Suprapubic skin (tissue), 4 donors: Measurements from ENCODE around the gene CDK11B. TPM values are rescaled to one million over a fixed set of nuclear protein-coding genes. Genes with fewer than 3 reads are reported as not detected.

Experiments
- DNase-seq, 2 donors: peaks; one replicate each; pipeline ENCODE4 v3.0.0-alpha.2; 2019; ENCODE audit warnings: low spot score in 2 of 2
- H3K27ac ChIP-seq: fragments of 200-600 bp; sonication (generic); one replicate; pipeline ENCODE4 v1.5.1; 2019
- H3K27me3 ChIP-seq: fragments of 200-600 bp; sonication (generic); one replicate; pipeline ENCODE4 v1.5.1; 2019
- H3K36me3 ChIP-seq: fragments of 200-600 bp; sonication (generic); one replicate; pipeline ENCODE4 v1.5.1; 2019
- H3K4me1 ChIP-seq: fragments of 200-600 bp; sonication (generic); one replicate; pipeline ENCODE4 v1.5.1; 2019
- H3K4me3 ChIP-seq: fragments of 200-600 bp; sonication (generic); one replicate; pipeline ENCODE4 v1.5.1; 2019; ENCODE audit warnings: mild to moderate bottlenecking
- H3K9me3 ChIP-seq: fragments of 200-600 bp; sonication (generic); one replicate; pipeline ENCODE4 v1.5.1; 2019
- EP300 ChIP-seq: sonication (generic); formaldehyde crosslinking; IDR thresholded peaks from one replicate; pipeline ENCODE4 v1.6.1; 2017; ENCODE audit warnings: antibody characterized with exemption
- POLR2A ChIP-seq, 2 donors: fragments of 450-650 bp; IDR thresholded peaks; one replicate each; pipeline ENCODE4 v1.6.1; 2017; ENCODE audit warnings: antibody characterized with exemption in 2 of 2, mild to moderate bottlenecking in 2 of 2, moderate library complexity in 2 of 2
- POLR2AphosphoS5 ChIP-seq, 3 donors: sonication (generic); formaldehyde crosslinking; IDR thresholded peaks; one replicate each; pipeline ENCODE4 v1.6.1; 2017; ENCODE audit warnings: antibody characterized with exemption in 3 of 3
- WGBS: methylation state at CpG from one replicate; pipeline ENCODE4 v1.1.5; 2018; 5-methylcytosine and 5-hydroxymethylcytosine counted together
- total RNA-seq, 4 donors: library from RNA; depleted of rRNA; stranded (reverse); fragments of >200 nt; gene quantifications; one replicate each; pipeline ENCODE4 v1.1.0, GENCODE V29; 2016
- TF ChIP-seq, protein P1 (sequence below), 2 donors: fragments of 200-600 bp in 1 of 2; fragments of 450-650 bp in 1 of 2; sonication (generic) in 1 of 2; IDR thresholded peaks; one replicate each; pipeline ENCODE4 v1.5.1; 2016 to 2019; ENCODE audit warnings: antibody characterized with exemption in 2 of 2, mild to moderate bottlenecking in 1 of 2, moderate library complexity in 1 of 2

CDK11B gene
- total RNA-seq, 4 donors from 2014 or later: 18.1 to 28.6 (median 23.3) TPM

DNA sequence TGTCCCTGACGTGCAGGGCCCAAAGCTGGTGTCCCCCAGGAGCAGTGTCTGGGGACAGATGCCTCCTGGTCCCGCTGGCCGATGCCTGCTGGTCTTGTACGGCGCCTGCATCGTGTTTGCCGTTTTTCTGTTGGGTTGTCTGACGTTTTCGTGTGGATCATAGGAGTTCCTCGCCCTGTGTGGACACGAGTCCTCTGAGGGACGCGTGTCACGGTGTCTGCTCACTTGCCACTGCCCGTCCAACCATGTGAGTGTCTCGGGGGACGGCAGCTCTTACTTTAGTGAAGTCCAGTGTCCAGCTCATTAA lies 36.1 kb downstream of the CDK11B start:
- WGBS: 90% methylated on average over 15 of the region's 17 CpGs
- Histone ChIP-seq H3K27ac (no peak overlapping the region), H3K4me3 (no peak overlapping the region), H3K9me3 (no peaks in the 10 kb centered on the region), H3K36me3 (peaks cover 13% of the 10 kb centered on the region), H3K4me1 (peaks cover 15% of the 10 kb centered on the region), H3K27me3 (no peaks in the 10 kb centered on the region)
- no peak for DNase-seq
- TF ChIP-seq POLR2AphosphoS5 (IDR thresholded peaks at IDR 0.05) (no peak), EP300 (no peak), POLR2A (IDR thresholded peaks at IDR 0.05) (no peak)
- TF ChIP-seq, protein P1, sequence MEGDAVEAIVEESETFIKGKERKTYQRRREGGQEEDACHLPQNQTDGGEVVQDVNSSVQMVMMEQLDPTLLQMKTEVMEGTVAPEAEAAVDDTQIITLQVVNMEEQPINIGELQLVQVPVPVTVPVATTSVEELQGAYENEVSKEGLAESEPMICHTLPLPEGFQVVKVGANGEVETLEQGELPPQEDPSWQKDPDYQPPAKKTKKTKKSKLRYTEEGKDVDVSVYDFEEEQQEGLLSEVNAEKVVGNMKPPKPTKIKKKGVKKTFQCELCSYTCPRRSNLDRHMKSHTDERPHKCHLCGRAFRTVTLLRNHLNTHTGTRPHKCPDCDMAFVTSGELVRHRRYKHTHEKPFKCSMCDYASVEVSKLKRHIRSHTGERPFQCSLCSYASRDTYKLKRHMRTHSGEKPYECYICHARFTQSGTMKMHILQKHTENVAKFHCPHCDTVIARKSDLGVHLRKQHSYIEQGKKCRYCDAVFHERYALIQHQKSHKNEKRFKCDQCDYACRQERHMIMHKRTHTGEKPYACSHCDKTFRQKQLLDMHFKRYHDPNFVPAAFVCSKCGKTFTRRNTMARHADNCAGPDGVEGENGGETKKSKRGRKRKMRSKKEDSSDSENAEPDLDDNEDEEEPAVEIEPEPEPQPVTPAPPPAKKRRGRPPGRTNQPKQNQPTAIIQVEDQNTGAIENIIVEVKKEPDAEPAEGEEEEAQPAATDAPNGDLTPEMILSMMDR (IDR thresholded peaks at IDR 0.05): no peak

DNA sequence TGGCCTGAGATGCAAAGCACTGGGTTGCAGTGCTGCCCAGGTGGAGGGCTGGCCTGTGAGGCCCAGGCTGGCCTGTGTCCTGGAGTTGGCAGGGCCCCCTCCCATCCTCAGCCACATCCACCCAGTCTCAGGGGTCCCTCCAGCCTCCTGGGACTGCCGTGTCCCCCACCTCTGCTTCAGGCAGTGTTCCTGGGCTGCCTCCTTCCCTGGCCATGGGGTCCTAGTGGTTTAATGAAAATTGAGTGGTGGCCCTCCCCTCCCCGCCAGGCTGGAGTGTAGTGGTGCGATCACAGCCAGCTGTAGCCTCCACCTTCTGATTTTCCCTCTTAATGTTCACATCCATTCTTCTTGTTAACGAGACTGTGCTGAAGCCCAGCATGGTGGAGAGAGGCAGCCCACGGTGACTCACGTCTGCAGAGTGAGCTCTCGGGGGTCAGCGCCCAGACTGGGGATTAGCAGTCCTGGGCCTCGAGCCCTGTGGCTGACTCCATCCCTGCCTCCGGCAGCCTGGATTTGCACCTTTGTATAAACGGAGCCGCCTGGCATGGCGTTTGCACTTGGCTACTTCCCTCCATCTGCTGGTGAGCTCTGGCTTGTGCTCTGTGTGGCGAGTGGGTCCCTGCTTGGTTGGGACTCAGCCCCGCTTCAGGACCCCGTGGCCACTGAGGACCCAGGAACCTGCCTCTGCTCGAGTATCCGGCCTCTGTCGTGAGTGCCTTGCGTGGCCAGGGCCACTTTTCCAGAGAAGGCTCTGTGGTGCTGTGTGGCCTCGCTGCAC lies 36.6 kb downstream of the CDK11B start:
- WGBS: 80% methylated on average over 14 of the region's 21 CpGs
- H3K27me3 ChIP-seq: no peaks in the 10 kb centered on the region
- TF ChIP-seq, protein P1 (IDR thresholded peaks at IDR 0.05): no peak
- TF ChIP-seq POLR2A (IDR thresholded peaks at IDR 0.05) (no peak), EP300 (no peak), POLR2AphosphoS5 (IDR thresholded peaks at IDR 0.05) (no peak)
- no peak overlapping the region for H3K4me3 ChIP-seq
- H3K9me3 ChIP-seq: no peaks in the 10 kb centered on the region
- no peak for DNase-seq
- no peak overlapping the region for H3K27ac ChIP-seq
- H3K36me3 ChIP-seq: peaks cover 14% of the 10 kb centered on the region
- peaks cover 14% of the 10 kb centered on the region for H3K4me1 ChIP-seq

DNA sequence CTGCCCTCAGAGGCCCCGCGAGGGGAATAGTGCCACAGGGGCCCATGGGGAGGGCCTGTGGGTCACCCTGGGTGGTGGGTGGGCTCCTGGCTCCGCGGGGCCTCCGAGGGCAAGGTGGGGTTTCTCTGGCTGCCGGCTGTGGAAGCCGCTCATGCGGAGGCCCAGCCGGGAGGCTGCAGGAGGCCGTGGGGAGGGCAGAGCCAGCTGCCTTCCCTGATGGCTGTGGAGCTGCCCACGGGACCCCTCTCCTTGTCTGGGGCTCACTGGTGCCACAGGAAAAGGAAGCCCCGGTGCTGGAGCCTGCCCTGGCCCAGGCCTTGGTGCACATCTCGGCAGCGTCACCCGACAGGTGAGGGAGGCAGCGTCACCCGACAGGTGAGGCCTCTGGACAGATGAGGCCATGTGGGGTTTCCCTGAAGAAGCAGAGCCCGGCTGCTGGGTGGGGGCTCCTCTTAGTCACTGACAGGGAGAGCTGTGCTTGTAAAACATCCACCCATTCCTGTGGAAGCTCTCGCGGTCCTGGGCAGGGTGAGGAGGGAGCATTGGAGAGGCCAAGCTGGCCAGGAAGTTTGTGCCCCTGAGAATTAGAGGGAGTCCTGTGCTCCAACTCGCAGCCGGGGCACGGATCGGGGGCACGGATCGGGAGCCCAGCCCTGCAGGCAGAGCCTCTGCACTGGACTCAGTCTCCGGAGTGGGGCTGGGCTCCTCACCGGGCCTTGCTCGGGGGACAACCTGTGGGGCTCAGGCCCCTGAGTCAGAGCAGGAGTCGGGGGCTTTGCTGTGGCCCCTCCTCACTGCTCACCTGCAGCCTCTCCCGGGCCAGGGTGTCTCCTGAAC lies 37.4 kb downstream of the CDK11B start:
- Histone ChIP-seq H3K27me3 (no peaks in the 10 kb centered on the region), H3K36me3 (peaks cover 14% of the 10 kb centered on the region), H3K4me3 (no peak overlapping the region), H3K9me3 (no peaks in the 10 kb centered on the region), H3K4me1 (peaks cover 15% of the 10 kb centered on the region), H3K27ac (no peak overlapping the region)
- DNase-seq: peak in 1 of 2 donors; percentile 64
- 89% methylated on average over 10 of the region's 31 CpGs for WGBS
- TF ChIP-seq, protein P1 (IDR thresholded peaks at IDR 0.05): no peak
- TF ChIP-seq POLR2AphosphoS5 (IDR thresholded peaks at IDR 0.05) (no peak), POLR2A (IDR thresholded peaks at IDR 0.05) (no peak), EP300 (no peak)

DNA sequence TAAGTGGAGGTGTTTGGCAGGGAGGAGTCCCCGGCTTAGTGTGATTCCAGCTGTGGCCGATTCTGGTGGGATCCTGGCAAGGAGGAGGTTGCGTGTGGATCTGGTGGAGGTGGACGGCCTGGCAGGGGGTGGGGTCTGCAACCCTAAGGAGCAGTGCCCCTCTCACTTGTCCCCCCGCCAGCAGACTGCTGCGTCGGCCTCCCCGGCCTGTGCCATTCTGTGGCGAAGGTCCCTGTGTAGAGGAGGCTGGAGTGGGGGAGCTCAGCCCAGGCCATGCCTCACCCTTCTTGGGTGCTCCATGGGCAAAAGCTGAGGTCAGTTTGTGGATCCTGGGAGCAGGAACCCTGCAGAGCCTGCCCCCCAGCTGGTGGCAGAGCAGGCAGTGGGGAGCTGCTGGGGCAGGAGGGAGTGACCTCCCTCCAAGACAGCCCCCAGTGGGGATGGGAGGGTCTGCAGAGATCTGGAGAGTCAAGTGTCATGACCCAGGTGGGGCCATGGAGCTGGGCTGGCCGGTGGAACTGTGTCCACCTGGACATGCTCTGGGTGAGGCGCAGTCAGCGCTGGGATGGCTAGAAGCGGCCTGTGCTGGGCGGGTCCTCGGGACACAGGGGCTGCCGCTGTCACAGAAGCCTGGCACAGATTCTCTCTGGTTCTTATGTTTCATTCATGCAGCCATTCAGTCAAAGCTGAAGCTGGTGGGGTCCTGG lies 38.2 kb downstream of the CDK11B start:
- no peak overlapping the region for H3K27ac ChIP-seq
- no peak overlapping the region for H3K4me3 ChIP-seq
- peaks cover 15% of the 10 kb centered on the region for H3K4me1 ChIP-seq
- WGBS: 93% methylated on average over 12 of the region's 16 CpGs
- H3K9me3 ChIP-seq: no peaks in the 10 kb centered on the region
- H3K27me3 ChIP-seq: no peaks in the 10 kb centered on the region
- TF ChIP-seq POLR2A (IDR thresholded peaks at IDR 0.05): no peak
- DNase-seq: peak in 1 of 2 donors; percentile 60
- peaks cover 14% of the 10 kb centered on the region for H3K36me3 ChIP-seq

DNA sequence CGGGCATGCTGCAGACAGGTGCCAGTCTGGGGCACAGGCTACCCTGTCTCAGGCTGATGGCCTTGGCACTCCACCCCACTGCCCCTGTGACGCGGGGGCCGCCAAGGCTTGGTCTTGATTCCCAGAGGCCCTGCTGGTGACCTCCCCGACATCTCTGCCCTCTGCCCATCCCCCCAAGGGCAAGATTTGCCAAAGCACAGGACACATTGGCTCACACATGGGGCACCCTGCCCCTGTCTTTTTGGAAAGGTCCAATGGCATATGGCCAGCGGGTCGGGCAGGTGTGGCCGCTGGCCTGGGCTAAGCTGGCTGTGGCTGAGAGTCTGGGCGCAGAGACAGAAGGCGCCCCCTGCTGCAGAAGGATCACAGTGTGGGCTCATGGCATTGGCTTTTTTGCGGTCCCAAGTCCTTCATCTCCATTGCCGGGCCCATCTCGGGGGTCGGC lies 38.9 kb downstream of the CDK11B start:
- H3K4me1 ChIP-seq: peaks cover 15% of the 10 kb centered on the region
- TF ChIP-seq EP300: no peak
- TF ChIP-seq, protein P1 (IDR thresholded peaks at IDR 0.05): no peak
- no peak for TF ChIP-seq POLR2AphosphoS5 (IDR thresholded peaks at IDR 0.05)
- TF ChIP-seq POLR2A (IDR thresholded peaks at IDR 0.05): no peak
- peaks cover 14% of the 10 kb centered on the region for H3K36me3 ChIP-seq
- H3K4me3 ChIP-seq: no peak overlapping the region
- H3K27me3 ChIP-seq: no peaks in the 10 kb centered on the region
- H3K9me3 ChIP-seq: no peaks in the 10 kb centered on the region
- WGBS: 100% methylated on average over 4 of the region's 14 CpGs
- peak in 1 of 2 donors; percentile 63 for DNase-seq
- no peak overlapping the region for H3K27ac ChIP-seq
